SU-DHL-6 (cell line): Measurements from ENCODE around the gene TMEM184C.

Experiments used
- H2AFZ ChIP-seq: fragments of 200-600 bp; sonication (generic); 2 replicates; pipeline ENCODE4 v1.6.1; 2014; ENCODE audit warnings: low read depth, mild to moderate bottlenecking, moderate library complexity, mixed read lengths, antibody characterized with exemption, low read length; ENCODE audit not compliant: severe bottlenecking
- H3F3A ChIP-seq: fragments of 200-600 bp; shearing (Covaris generic); 2 replicates; pipeline ENCODE4 v1.6.0; 2016; ENCODE audit warnings: antibody characterized with exemption, mild to moderate bottlenecking; ENCODE audit not compliant: insufficient read depth
- H3K27ac ChIP-seq: fragments of 200-600 bp; sonication (generic); 2 replicates; pipeline ENCODE4 v1.5.1; 2016; ENCODE audit warnings: low read depth, mild to moderate bottlenecking, low read length, moderate library complexity, mixed read lengths
- H3K27me3 ChIP-seq: fragments of 200-600 bp; sonication (generic), shearing (Covaris generic); 2 replicates; pipeline ENCODE4 v1.6.0; 2014; ENCODE audit warnings: mild to moderate bottlenecking, low read length
- H3K36me3 ChIP-seq: fragments of 200-600 bp; sonication (generic); 2 replicates; pipeline ENCODE4 v1.6.1; 2014; ENCODE audit warnings: mild to moderate bottlenecking, low read length, mixed read lengths
- H3K4me2 ChIP-seq: fragments of 300-600, 200-600 bp; shearing (Covaris generic), sonication (generic); 2 replicates; pipeline ENCODE4 v1.6.0; 2014; ENCODE audit warnings: low read length, low read depth, mild to moderate bottlenecking; ENCODE audit not compliant: poor library complexity, severe bottlenecking
- H3K4me3 ChIP-seq: fragments of 200-600 bp; sonication (generic); 2 replicates; pipeline ENCODE4 v1.5.1; 2014; ENCODE audit warnings: antibody characterized with exemption, low read length, mild to moderate bottlenecking, mixed read lengths; ENCODE audit not compliant: insufficient read depth, poor library complexity, severe bottlenecking
- H3K79me2 ChIP-seq: fragments of 200-600 bp; sonication (generic); 2 replicates; pipeline ENCODE4 v1.6.1; 2014; ENCODE audit warnings: mild to moderate bottlenecking, low read length, moderate library complexity; ENCODE audit not compliant: insufficient read depth
- H3K9ac ChIP-seq: fragments of 200-600 bp; sonication (generic); 2 replicates; pipeline ENCODE4 v1.7.0; 2014; ENCODE audit warnings: mild to moderate bottlenecking, low read length
- H3K9me2 ChIP-seq: fragments of 200-600 bp; sonication (generic); replicated peaks from 2 replicates; pipeline ENCODE4 v1.6.1; 2014; ENCODE audit warnings: low read length; ENCODE audit not compliant: insufficient read depth
- H3K9me3 ChIP-seq: fragments of 200-600 bp; sonication (generic); 2 replicates; pipeline ENCODE4 v1.6.1; 2014; ENCODE audit warnings: low read length, mixed read lengths; ENCODE audit not compliant: insufficient read depth
- H4K20me1 ChIP-seq: fragments of 200-600 bp; sonication (generic); 2 replicates; pipeline ENCODE4 v1.6.1; 2014; ENCODE audit warnings: low read depth, mild to moderate bottlenecking, antibody characterized with exemption, low read length, moderate library complexity, mixed read lengths
- EZH2phosphoT487 ChIP-seq: fragments of 200-600 bp; sonication (generic), shearing (Covaris generic); conservative IDR thresholded peaks from 2 replicates; pipeline ENCODE4 v1.6.1; 2018; ENCODE audit warnings: mild to moderate bottlenecking, antibody characterized with exemption, low read length, moderate library complexity, mixed read lengths
- TF ChIP-seq, protein P1 (sequence below): fragments of 200-600 bp; sonication (generic); IDR thresholded peaks from one replicate; pipeline ENCODE4 v1.5.1; 2017; ENCODE audit warnings: antibody characterized with exemption, mild to moderate bottlenecking, low read length, moderate library complexity; ENCODE audit not compliant: insufficient read depth, poor library complexity, severe bottlenecking

The TMEM184C gene

GRCh38 chr4:147633113-147633512, 15.9 kb downstream of the TMEM184C start:
- peaks cover 65% of the 10 kb centered on the region for H3K36me3 ChIP-seq
- H3K9me3 ChIP-seq: no peaks in the 10 kb centered on the region
- no peak overlapping the region for H3K27ac ChIP-seq
- H3K4me2 ChIP-seq: no peak overlapping the region
- H3K4me3 ChIP-seq: no peak overlapping the region
- no peak overlapping the region for H3K9ac ChIP-seq
- no peaks in the 10 kb centered on the region for H3K27me3 ChIP-seq
- H3K9me2 ChIP-seq: no peaks in the 10 kb centered on the region
- H3F3A ChIP-seq: peaks cover 11% of the 10 kb centered on the region; the same call in 1 of the 2 replicates
- H4K20me1 ChIP-seq: no peaks in the 10 kb centered on the region
- TF ChIP-seq, protein P1, sequence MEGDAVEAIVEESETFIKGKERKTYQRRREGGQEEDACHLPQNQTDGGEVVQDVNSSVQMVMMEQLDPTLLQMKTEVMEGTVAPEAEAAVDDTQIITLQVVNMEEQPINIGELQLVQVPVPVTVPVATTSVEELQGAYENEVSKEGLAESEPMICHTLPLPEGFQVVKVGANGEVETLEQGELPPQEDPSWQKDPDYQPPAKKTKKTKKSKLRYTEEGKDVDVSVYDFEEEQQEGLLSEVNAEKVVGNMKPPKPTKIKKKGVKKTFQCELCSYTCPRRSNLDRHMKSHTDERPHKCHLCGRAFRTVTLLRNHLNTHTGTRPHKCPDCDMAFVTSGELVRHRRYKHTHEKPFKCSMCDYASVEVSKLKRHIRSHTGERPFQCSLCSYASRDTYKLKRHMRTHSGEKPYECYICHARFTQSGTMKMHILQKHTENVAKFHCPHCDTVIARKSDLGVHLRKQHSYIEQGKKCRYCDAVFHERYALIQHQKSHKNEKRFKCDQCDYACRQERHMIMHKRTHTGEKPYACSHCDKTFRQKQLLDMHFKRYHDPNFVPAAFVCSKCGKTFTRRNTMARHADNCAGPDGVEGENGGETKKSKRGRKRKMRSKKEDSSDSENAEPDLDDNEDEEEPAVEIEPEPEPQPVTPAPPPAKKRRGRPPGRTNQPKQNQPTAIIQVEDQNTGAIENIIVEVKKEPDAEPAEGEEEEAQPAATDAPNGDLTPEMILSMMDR: no peak
- TF ChIP-seq EZH2phosphoT487: no peak
- no peak overlapping the region for H2AFZ ChIP-seq
- H3K79me2 ChIP-seq: no peaks in the 10 kb centered on the region

DNA sequence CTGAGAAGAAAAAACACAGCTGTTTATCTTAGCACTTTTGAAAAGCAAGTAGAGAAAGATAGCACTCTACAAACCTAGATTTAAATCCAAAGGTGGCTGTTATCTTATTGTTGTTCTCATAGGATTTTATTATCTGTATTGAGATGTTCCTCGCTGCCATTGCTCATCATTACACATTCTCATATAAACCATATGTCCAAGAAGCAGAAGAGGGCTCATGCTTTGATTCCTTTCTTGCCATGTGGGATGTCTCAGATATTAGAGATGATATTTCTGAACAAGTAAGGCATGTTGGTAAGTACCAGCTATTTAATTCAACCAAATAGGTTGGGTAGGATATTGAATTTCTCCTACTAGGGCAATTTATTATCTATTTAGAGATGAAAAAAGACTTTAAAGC, 16.4 kb downstream of the TMEM184C start:
- Histone ChIP-seq H3K9me2 (no peaks in the 10 kb centered on the region), H3K9ac (no peak overlapping the region), H3K27me3 (no peaks in the 10 kb centered on the region), H3K79me2 (no peaks in the 10 kb centered on the region), H2AFZ (no peak overlapping the region), H3K9me3 (no peaks in the 10 kb centered on the region), H3K4me2 (no peak overlapping the region), H3F3A (peaks cover 12% of the 10 kb centered on the region; the same call in 1 of the 2 replicates), H3K36me3 (peaks cover 68% of the 10 kb centered on the region), H3K4me3 (no peak overlapping the region), H4K20me1 (no peaks in the 10 kb centered on the region), H3K27ac (no peak overlapping the region)
- no peak for TF ChIP-seq EZH2phosphoT487
- TF ChIP-seq, protein P1: no peak

DNA sequence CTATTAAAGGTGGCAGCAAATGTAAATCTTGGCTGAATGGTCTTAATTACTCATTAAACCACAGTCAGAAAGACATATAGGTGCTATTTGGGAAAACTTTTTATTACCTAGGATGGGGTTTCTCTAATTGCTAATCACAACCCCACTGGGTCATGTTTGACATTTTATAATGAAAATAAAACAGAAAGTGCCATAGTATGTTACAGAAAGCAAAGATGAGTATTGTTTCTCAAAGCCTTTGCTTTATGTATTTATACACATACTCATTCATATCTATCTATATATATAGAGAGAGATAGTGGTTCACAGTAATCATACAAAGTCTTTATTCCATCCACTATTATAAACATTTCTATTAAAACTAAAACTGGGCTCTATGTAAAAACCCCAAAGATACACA, 18.2 kb downstream of the TMEM184C start:
- Histone ChIP-seq H3K9me2 (no peaks in the 10 kb centered on the region), H2AFZ (no peak overlapping the region), H3K4me2 (no peak overlapping the region), H3K79me2 (no peaks in the 10 kb centered on the region), H3K27me3 (no peaks in the 10 kb centered on the region), H3K27ac (no peak overlapping the region), H4K20me1 (no peaks in the 10 kb centered on the region), H3K9me3 (no peaks in the 10 kb centered on the region), H3K4me3 (no peak overlapping the region), H3K9ac (no peak overlapping the region), H3K36me3 (peaks cover 53% of the 10 kb centered on the region), H3F3A (peaks cover 4% of the 10 kb centered on the region; the same call in 1 of the 2 replicates)
- TF ChIP-seq EZH2phosphoT487: no peak
- TF ChIP-seq, protein P1: no peak

GRCh38 chr4:147638365-147638764, 21.2 kb downstream of the TMEM184C start:
- H3F3A ChIP-seq: peaks cover 4% of the 10 kb centered on the region; the same call in 1 of the 2 replicates

More at GRCh38 chr4:147638365-147638764, 21.2 kb downstream of the TMEM184C start:
- H3K4me2 ChIP-seq: no peak overlapping the region
- H3K4me3 ChIP-seq: no peak overlapping the region
- peaks cover 43% of the 10 kb centered on the region for H3K36me3 ChIP-seq
- H3K9ac ChIP-seq: no peak overlapping the region
- H4K20me1 ChIP-seq: no peaks in the 10 kb centered on the region
- H3K27me3 ChIP-seq: no peaks in the 10 kb centered on the region
- H3K79me2 ChIP-seq: no peaks in the 10 kb centered on the region
- TF ChIP-seq, protein P1: no peak
- TF ChIP-seq EZH2phosphoT487: no peak
- H3K9me3 ChIP-seq: no peaks in the 10 kb centered on the region
- no peak overlapping the region for H2AFZ ChIP-seq
- H3K27ac ChIP-seq: no peak overlapping the region
- H3K9me2 ChIP-seq: no peaks in the 10 kb centered on the region
